ENCODE results near the gene DYTN.

DYTN gene

GRCh38 chr2:206639636-206640035 is 78.6 kb downstream of the DYTN start:
- Histone ChIP-seq H3K4me3 (ENCODE audit: control insufficient read depth in 1 of 7, extremely low read depth in 1 of 7, insufficient read depth in 4 of 7, low read depth in 2 of 7, low read length in 6 of 7) (no peak overlapping the region), H3K4me1 (ENCODE audit: control extremely low read depth in 1 of 4, control insufficient read depth in 4 of 4, insufficient read depth in 4 of 4, low read length in 3 of 4) (peaks cover 0 to 7% (median 2%) of the 10 kb centered on the region in 4 experiments), H3K27me3 (replicated peaks in 2 of 5; ENCODE audit: control insufficient read depth in 4 of 5, insufficient read depth in 5 of 5, low read length in 4 of 5) (peaks cover 9 to 54% (median 34%) of the 10 kb centered on the region in 5 experiments), H3K27ac (ENCODE audit: insufficient read depth in 1 of 2, low read depth in 1 of 2, low read length in 2 of 2, poor library complexity in 1 of 2, severe bottlenecking in 2 of 2) (no peak overlapping the region), H3K9me3 (ENCODE audit: control extremely low read depth in 1 of 5, control insufficient read depth in 4 of 5, insufficient read depth in 2 of 5, low read depth in 1 of 5, low read length in 4 of 5) (peaks cover 0 to 12% (median 0%) of the 10 kb centered on the region in 5 experiments), H3K36me3 (ENCODE audit: control insufficient read depth in 4 of 4, insufficient read depth in 4 of 4, low read length in 3 of 4) (no peaks in the 10 kb centered on the region)
- ChIA-PET POLR2A (no interaction called here), CTCF (interaction anchor here (0.7 kb wide), 1 partner anchor 16 kb away, joined by 3 read pairs; no protein-coding TSS in a partner anchor)
- WGBS (ENCODE audit: insufficient coverage) = 43% methylated on average over 2 of the region's 2 CpGs
- no peak for DNase-seq

GRCh38 chr2:206635015-206635414 is 83.2 kb downstream of the DYTN start:
- no peak overlapping the region for H3K4me3 ChIP-seq (ENCODE audit: control insufficient read depth in 1 of 7, extremely low read depth in 1 of 7, insufficient read depth in 4 of 7, low read depth in 2 of 7, low read length in 6 of 7)
- no peaks in the 10 kb centered on the region for H3K36me3 ChIP-seq (ENCODE audit: control insufficient read depth in 4 of 4, insufficient read depth in 4 of 4, low read length in 3 of 4)
- WGBS (ENCODE audit: insufficient coverage) = 100% methylated on average over 1 of the region's 1 CpG
- peaks cover 0 to 2% (median 0%) of the 10 kb centered on the region in 5 experiments for H3K9me3 ChIP-seq (ENCODE audit: control extremely low read depth in 1 of 5, control insufficient read depth in 4 of 5, insufficient read depth in 2 of 5, low read depth in 1 of 5, low read length in 4 of 5)
- POLR2A ChIA-PET = no interaction called here
- CTCF ChIA-PET = no interaction called here
- H3K4me1 ChIP-seq (ENCODE audit: control extremely low read depth in 1 of 4, control insufficient read depth in 4 of 4, insufficient read depth in 4 of 4, low read length in 3 of 4) = no peaks in the 10 kb centered on the region
- H3K27me3 ChIP-seq (replicated peaks in 2 of 5; ENCODE audit: control insufficient read depth in 4 of 5, insufficient read depth in 5 of 5, low read length in 4 of 5) = peaks cover 2 to 26% (median 8%) of the 10 kb centered on the region in 5 experiments
- no peak for DNase-seq
- no peak overlapping the region for H3K27ac ChIP-seq (ENCODE audit: insufficient read depth in 1 of 2, low read depth in 1 of 2, low read length in 2 of 2, poor library complexity in 1 of 2, severe bottlenecking in 2 of 2)

GRCh38 chr2:206631340-206631739 is 86.9 kb downstream of the DYTN start:
- CTCF ChIA-PET = no interaction called here
- no peaks in the 10 kb centered on the region for H3K4me1 ChIP-seq (ENCODE audit: control extremely low read depth in 1 of 4, control insufficient read depth in 4 of 4, insufficient read depth in 4 of 4, low read length in 3 of 4)
- no peaks in the 10 kb centered on the region for H3K9me3 ChIP-seq (ENCODE audit: control extremely low read depth in 1 of 5, control insufficient read depth in 4 of 5, insufficient read depth in 2 of 5, low read depth in 1 of 5, low read length in 4 of 5)
- no CpG with 5 or more reads among the region's 3 CpGs for WGBS (ENCODE audit: insufficient coverage)
- H3K36me3 ChIP-seq (ENCODE audit: control insufficient read depth in 4 of 4, insufficient read depth in 4 of 4, low read length in 3 of 4) = no peaks in the 10 kb centered on the region
- no peak overlapping the region for H3K4me3 ChIP-seq (ENCODE audit: control insufficient read depth in 1 of 7, extremely low read depth in 1 of 7, insufficient read depth in 4 of 7, low read depth in 2 of 7, low read length in 6 of 7)
- POLR2A ChIA-PET = no interaction called here
- DNase-seq = no peak
- peaks cover 0 to 9% (median 4%) of the 10 kb centered on the region in 5 experiments for H3K27me3 ChIP-seq (replicated peaks in 2 of 5; ENCODE audit: control insufficient read depth in 4 of 5, insufficient read depth in 5 of 5, low read length in 4 of 5)
- H3K27ac ChIP-seq (ENCODE audit: insufficient read depth in 1 of 2, low read depth in 1 of 2, low read length in 2 of 2, poor library complexity in 1 of 2, severe bottlenecking in 2 of 2) = no peak overlapping the region

GRCh38 chr2:206627632-206628031 is 90.6 kb downstream of the DYTN start:
- Histone ChIP-seq H3K36me3 (ENCODE audit: control insufficient read depth in 4 of 4, insufficient read depth in 4 of 4, low read length in 3 of 4) (no peaks in the 10 kb centered on the region), H3K27me3 (replicated peaks in 2 of 5; ENCODE audit: control insufficient read depth in 4 of 5, insufficient read depth in 5 of 5, low read length in 4 of 5) (peaks cover 0 to 4% (median 0%) of the 10 kb centered on the region in 5 experiments), H3K9me3 (ENCODE audit: control extremely low read depth in 1 of 5, control insufficient read depth in 4 of 5, insufficient read depth in 2 of 5, low read depth in 1 of 5, low read length in 4 of 5) (no peaks in the 10 kb centered on the region), H3K4me3 (ENCODE audit: control insufficient read depth in 1 of 7, extremely low read depth in 1 of 7, insufficient read depth in 4 of 7, low read depth in 2 of 7, low read length in 6 of 7) (no peak overlapping the region), H3K4me1 (ENCODE audit: control extremely low read depth in 1 of 4, control insufficient read depth in 4 of 4, insufficient read depth in 4 of 4, low read length in 3 of 4) (no peaks in the 10 kb centered on the region), H3K27ac (ENCODE audit: insufficient read depth in 1 of 2, low read depth in 1 of 2, low read length in 2 of 2, poor library complexity in 1 of 2, severe bottlenecking in 2 of 2) (no peak overlapping the region)
- DNase-seq = no peak
- CTCF ChIA-PET = no interaction called here
- POLR2A ChIA-PET = interaction anchor here (0.5 kb wide), 1 partner anchor 550 kb away, joined by 3 read pairs; no protein-coding TSS in a partner anchor

- Histone ChIP-seq H3K27ac (ENCODE audit: insufficient read depth in 1 of 2, low read depth in 1 of 2, low read length in 2 of 2, poor library complexity in 1 of 2, severe bottlenecking in 2 of 2) (no peak overlapping the region), H3K4me3 (ENCODE audit: control insufficient read depth in 1 of 7, extremely low read depth in 1 of 7, insufficient read depth in 4 of 7, low read depth in 2 of 7, low read length in 6 of 7) (no peak overlapping the region), H3K9me3 (ENCODE audit: control extremely low read depth in 1 of 5, control insufficient read depth in 4 of 5, insufficient read depth in 2 of 5, low read depth in 1 of 5, low read length in 4 of 5) (no peaks in the 10 kb centered on the region), H3K27me3 (replicated peaks in 2 of 5; ENCODE audit: control insufficient read depth in 4 of 5, insufficient read depth in 5 of 5, low read length in 4 of 5) (peaks cover 0 to 4% (median 0%) of the 10 kb centered on the region in 5 experiments), H3K36me3 (ENCODE audit: control insufficient read depth in 4 of 4, insufficient read depth in 4 of 4, low read length in 3 of 4) (no peaks in the 10 kb centered on the region), H3K4me1 (ENCODE audit: control extremely low read depth in 1 of 4, control insufficient read depth in 4 of 4, insufficient read depth in 4 of 4, low read length in 3 of 4) (no peaks in the 10 kb centered on the region)
- WGBS (ENCODE audit: insufficient coverage) = 88% methylated on average over 2 of the region's 2 CpGs
- DNase-seq = no peak
- ChIA-PET CTCF (no interaction called here), POLR2A (no interaction called here)
Observed at GRCh38 chr2:206626108-206626507, 92.1 kb downstream of the DYTN start.

- WGBS (ENCODE audit: insufficient coverage) = no CpG with 5 or more reads among the region's 3 CpGs
- no peaks in the 10 kb centered on the region for H3K27me3 ChIP-seq (replicated peaks in 2 of 5; ENCODE audit: control insufficient read depth in 4 of 5, insufficient read depth in 5 of 5, low read length in 4 of 5)
- H3K4me3 ChIP-seq (ENCODE audit: control insufficient read depth in 1 of 7, extremely low read depth in 1 of 7, insufficient read depth in 4 of 7, low read depth in 2 of 7, low read length in 6 of 7) = no peak overlapping the region
- ChIA-PET POLR2A (no interaction called here), CTCF (no interaction called here)
- no peak overlapping the region for H3K27ac ChIP-seq (ENCODE audit: insufficient read depth in 1 of 2, low read depth in 1 of 2, low read length in 2 of 2, poor library complexity in 1 of 2, severe bottlenecking in 2 of 2)
- no peak for DNase-seq
- no peaks in the 10 kb centered on the region for H3K4me1 ChIP-seq (ENCODE audit: control extremely low read depth in 1 of 4, control insufficient read depth in 4 of 4, insufficient read depth in 4 of 4, low read length in 3 of 4)
- H3K9me3 ChIP-seq (ENCODE audit: control extremely low read depth in 1 of 5, control insufficient read depth in 4 of 5, insufficient read depth in 2 of 5, low read depth in 1 of 5, low read length in 4 of 5) = no peaks in the 10 kb centered on the region
- no peaks in the 10 kb centered on the region for H3K36me3 ChIP-seq (ENCODE audit: control insufficient read depth in 4 of 4, insufficient read depth in 4 of 4, low read length in 3 of 4)
Observed at GRCh38 chr2:206619011-206619410, 99.2 kb downstream of the DYTN start.

GRCh38 chr2:206616151-206616550 is 102.0 kb downstream of the DYTN start:
- Histone ChIP-seq H3K4me1 (ENCODE audit: control extremely low read depth in 1 of 4, control insufficient read depth in 4 of 4, insufficient read depth in 4 of 4, low read length in 3 of 4) (no peaks in the 10 kb centered on the region), H3K9me3 (ENCODE audit: control extremely low read depth in 1 of 5, control insufficient read depth in 4 of 5, insufficient read depth in 2 of 5, low read depth in 1 of 5, low read length in 4 of 5) (no peaks in the 10 kb centered on the region), H3K36me3 (ENCODE audit: control insufficient read depth in 4 of 4, insufficient read depth in 4 of 4, low read length in 3 of 4) (no peaks in the 10 kb centered on the region), H3K27ac (ENCODE audit: insufficient read depth in 1 of 2, low read depth in 1 of 2, low read length in 2 of 2, poor library complexity in 1 of 2, severe bottlenecking in 2 of 2) (no peak overlapping the region), H3K27me3 (replicated peaks in 2 of 5; ENCODE audit: control insufficient read depth in 4 of 5, insufficient read depth in 5 of 5, low read length in 4 of 5) (no peaks in the 10 kb centered on the region), H3K4me3 (ENCODE audit: control insufficient read depth in 1 of 7, extremely low read depth in 1 of 7, insufficient read depth in 4 of 7, low read depth in 2 of 7, low read length in 6 of 7) (no peak overlapping the region)
- ChIA-PET POLR2A (no interaction called here), CTCF (no interaction called here)
- whole genome bisulfite sequencing (ENCODE audit: insufficient coverage) = 100% methylated on average over 1 of the region's 2 CpGs
- DNase-seq = no peak
